Measurements from ENCODE around the gene DPAGT1.

DNA sequence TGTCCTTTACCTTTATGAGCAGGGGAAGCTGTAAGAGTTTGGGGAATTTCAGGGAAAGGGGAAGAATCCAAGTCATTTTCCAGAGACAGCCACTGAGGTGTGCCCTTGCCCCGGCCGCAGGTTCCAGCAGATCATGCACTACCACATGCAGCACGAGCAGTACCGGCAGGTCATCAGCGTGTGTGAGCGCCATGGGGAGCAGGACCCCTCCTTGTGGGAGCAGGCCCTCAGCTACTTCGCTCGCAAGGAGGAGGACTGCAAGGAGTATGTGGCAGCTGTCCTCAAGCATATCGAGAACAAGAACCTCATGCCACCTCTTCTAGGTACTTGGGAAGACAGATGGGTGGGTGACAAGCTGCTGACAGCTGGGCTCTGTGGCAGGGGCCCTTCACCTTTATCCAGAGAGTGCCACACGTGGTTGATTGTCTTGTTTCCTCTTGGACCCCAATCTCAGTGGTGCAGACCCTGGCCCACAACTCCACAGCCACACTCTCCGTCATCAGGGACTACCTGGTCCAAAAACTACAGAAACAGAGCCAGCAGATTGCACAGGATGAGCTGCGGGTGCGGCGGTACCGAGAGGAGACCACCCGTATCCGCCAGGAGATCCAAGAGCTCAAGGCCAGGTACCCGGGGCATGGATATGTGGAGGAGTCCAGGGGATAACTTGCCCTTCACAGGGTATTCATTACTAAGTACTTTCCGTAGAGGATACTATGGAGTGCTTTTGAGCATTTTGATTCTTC, 22.8 kb downstream of the DPAGT1 start:
- TF ChIP-seq POLR2AphosphoS5 (IDR thresholded peaks at IDR 0.05) (no peak), POLR2A (IDR thresholded peaks at IDR 0.05) (no peak), EP300 (IDR thresholded peaks at IDR 0.05) (no peak)
- TF ChIP-seq, protein P1, sequence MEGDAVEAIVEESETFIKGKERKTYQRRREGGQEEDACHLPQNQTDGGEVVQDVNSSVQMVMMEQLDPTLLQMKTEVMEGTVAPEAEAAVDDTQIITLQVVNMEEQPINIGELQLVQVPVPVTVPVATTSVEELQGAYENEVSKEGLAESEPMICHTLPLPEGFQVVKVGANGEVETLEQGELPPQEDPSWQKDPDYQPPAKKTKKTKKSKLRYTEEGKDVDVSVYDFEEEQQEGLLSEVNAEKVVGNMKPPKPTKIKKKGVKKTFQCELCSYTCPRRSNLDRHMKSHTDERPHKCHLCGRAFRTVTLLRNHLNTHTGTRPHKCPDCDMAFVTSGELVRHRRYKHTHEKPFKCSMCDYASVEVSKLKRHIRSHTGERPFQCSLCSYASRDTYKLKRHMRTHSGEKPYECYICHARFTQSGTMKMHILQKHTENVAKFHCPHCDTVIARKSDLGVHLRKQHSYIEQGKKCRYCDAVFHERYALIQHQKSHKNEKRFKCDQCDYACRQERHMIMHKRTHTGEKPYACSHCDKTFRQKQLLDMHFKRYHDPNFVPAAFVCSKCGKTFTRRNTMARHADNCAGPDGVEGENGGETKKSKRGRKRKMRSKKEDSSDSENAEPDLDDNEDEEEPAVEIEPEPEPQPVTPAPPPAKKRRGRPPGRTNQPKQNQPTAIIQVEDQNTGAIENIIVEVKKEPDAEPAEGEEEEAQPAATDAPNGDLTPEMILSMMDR (IDR thresholded peaks at IDR 0.05): no peak
